SK-N-SH (cell line): ENCODE results near the gene GPR157.

Experiments
- CHD2 ChIP-seq: fragments of 150-350 bp; IDR thresholded peaks from 2 replicates; pipeline ENCODE4 v1.6.1; 2018; ENCODE audit warnings: low read length; ENCODE audit not compliant: partially characterized antibody
- TEAD4 ChIP-seq: IDR thresholded peaks from 2 replicates; pipeline ENCODE4 v1.4.0; 2012; ENCODE audit warnings: mild to moderate bottlenecking, borderline replicate concordance; ENCODE audit not compliant: insufficient read depth
- TF ChIP-seq, protein P1 (sequence below): fragments of 200-600 bp; sonication (generic); IDR thresholded peaks from 2 replicates; pipeline ENCODE4 v1.6.1; 2017; ENCODE audit warnings: antibody characterized with exemption, mild to moderate bottlenecking, moderate library complexity
- TF ChIP-seq, protein P2 (sequence below): IDR thresholded peaks from 2 replicates; pipeline ENCODE4 v1.6.1; 2012; ENCODE audit warnings: mild to moderate bottlenecking, low read depth, low read length, moderate library complexity
- TF ChIP-seq, protein P3 (sequence below): fragments of 150-350 bp; IDR thresholded peaks from 2 replicates; pipeline ENCODE4 v1.6.1; 2016; ENCODE audit warnings: mild to moderate bottlenecking, low read depth, low read length

DNA sequence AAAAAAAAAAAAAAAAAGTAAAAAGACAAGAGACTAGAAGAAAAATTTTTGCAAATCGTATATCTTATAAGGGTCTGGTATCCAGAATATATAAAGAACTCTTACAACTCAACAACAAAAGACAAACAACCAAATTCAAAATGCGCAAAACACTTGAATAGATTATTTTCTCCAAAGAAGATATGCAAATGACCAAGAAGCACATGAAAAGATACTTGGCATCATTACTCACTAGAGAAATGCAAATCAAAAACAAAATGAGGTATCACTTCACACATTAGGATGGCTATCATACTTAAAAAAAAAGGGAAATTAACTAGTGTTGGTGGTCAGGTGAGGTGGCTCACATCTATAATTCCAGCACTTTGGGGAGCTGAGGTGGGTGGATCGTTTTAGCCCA, 47.4 kb downstream of the GPR157 start:
- TF ChIP-seq, protein P1, sequence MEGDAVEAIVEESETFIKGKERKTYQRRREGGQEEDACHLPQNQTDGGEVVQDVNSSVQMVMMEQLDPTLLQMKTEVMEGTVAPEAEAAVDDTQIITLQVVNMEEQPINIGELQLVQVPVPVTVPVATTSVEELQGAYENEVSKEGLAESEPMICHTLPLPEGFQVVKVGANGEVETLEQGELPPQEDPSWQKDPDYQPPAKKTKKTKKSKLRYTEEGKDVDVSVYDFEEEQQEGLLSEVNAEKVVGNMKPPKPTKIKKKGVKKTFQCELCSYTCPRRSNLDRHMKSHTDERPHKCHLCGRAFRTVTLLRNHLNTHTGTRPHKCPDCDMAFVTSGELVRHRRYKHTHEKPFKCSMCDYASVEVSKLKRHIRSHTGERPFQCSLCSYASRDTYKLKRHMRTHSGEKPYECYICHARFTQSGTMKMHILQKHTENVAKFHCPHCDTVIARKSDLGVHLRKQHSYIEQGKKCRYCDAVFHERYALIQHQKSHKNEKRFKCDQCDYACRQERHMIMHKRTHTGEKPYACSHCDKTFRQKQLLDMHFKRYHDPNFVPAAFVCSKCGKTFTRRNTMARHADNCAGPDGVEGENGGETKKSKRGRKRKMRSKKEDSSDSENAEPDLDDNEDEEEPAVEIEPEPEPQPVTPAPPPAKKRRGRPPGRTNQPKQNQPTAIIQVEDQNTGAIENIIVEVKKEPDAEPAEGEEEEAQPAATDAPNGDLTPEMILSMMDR, result no peak
- TF ChIP-seq CHD2 (no peak), TEAD4 (no peak)
- TF ChIP-seq, protein P2, sequence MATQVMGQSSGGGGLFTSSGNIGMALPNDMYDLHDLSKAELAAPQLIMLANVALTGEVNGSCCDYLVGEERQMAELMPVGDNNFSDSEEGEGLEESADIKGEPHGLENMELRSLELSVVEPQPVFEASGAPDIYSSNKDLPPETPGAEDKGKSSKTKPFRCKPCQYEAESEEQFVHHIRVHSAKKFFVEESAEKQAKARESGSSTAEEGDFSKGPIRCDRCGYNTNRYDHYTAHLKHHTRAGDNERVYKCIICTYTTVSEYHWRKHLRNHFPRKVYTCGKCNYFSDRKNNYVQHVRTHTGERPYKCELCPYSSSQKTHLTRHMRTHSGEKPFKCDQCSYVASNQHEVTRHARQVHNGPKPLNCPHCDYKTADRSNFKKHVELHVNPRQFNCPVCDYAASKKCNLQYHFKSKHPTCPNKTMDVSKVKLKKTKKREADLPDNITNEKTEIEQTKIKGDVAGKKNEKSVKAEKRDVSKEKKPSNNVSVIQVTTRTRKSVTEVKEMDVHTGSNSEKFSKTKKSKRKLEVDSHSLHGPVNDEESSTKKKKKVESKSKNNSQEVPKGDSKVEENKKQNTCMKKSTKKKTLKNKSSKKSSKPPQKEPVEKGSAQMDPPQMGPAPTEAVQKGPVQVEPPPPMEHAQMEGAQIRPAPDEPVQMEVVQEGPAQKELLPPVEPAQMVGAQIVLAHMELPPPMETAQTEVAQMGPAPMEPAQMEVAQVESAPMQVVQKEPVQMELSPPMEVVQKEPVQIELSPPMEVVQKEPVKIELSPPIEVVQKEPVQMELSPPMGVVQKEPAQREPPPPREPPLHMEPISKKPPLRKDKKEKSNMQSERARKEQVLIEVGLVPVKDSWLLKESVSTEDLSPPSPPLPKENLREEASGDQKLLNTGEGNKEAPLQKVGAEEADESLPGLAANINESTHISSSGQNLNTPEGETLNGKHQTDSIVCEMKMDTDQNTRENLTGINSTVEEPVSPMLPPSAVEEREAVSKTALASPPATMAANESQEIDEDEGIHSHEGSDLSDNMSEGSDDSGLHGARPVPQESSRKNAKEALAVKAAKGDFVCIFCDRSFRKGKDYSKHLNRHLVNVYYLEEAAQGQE, result no peak
- TF ChIP-seq, protein P3, sequence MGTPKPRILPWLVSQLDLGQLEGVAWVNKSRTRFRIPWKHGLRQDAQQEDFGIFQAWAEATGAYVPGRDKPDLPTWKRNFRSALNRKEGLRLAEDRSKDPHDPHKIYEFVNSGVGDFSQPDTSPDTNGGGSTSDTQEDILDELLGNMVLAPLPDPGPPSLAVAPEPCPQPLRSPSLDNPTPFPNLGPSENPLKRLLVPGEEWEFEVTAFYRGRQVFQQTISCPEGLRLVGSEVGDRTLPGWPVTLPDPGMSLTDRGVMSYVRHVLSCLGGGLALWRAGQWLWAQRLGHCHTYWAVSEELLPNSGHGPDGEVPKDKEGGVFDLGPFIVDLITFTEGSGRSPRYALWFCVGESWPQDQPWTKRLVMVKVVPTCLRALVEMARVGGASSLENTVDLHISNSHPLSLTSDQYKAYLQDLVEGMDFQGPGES, result no peak
